Measurements from ENCODE around the gene PTH2.
A peak's percentile ranks its signal among the peaks of the same experiment; 100 is the strongest.

PTH2 gene

GRCh38 chr19:49430678-49431329 lies 7.6 kb upstream of the PTH2 start:
- peak; percentile 61 for DNase-seq

GRCh38 chr19:49430172-49430677 lies 7.0 kb upstream of the PTH2 start:
- no peak for DNase-seq

DNA sequence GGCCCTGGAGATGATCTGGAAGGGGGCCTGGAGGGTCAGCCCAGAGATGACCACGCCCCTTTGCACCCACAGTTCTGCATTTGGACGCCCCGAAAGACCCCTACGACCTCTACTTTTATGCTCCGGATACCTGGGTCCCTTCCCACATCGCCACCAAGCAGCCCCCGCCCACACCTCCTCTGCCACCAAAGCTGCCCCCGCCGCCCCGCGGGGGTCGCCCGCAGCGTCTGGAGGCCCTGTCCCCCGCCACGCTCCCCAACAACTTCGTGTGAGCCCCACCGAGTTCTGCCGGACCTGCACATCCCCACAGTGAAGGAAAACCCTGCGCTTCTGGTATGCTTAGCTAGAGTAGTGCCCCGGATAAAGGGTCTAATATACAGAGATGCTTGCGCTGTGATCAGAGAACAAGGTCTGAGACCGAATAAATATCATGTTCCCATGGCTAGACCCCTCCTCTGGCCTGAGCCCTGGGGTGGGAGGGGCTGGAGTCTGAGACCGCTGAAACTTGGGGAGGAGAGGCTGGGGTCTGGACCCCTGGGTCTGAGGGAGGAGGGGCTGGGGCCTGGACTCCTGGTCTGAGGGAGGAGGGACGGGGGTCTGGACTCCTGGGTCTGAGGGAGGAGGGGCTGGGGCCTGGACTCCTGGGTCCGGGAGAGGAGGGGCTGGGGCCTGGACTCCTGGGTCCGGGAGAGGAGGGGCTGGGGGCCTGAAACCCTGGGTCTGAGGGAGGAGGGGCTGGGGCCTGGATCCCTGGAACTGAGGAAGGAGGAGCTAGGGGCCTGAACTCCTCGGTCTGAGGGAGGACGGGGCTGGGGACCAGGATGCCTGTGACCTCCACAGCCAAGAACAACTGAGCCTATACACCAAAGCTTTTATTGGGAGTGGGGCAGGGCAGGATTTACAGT lies 5.6 kb upstream of the PTH2 start:
- no peak for DNase-seq

DNA sequence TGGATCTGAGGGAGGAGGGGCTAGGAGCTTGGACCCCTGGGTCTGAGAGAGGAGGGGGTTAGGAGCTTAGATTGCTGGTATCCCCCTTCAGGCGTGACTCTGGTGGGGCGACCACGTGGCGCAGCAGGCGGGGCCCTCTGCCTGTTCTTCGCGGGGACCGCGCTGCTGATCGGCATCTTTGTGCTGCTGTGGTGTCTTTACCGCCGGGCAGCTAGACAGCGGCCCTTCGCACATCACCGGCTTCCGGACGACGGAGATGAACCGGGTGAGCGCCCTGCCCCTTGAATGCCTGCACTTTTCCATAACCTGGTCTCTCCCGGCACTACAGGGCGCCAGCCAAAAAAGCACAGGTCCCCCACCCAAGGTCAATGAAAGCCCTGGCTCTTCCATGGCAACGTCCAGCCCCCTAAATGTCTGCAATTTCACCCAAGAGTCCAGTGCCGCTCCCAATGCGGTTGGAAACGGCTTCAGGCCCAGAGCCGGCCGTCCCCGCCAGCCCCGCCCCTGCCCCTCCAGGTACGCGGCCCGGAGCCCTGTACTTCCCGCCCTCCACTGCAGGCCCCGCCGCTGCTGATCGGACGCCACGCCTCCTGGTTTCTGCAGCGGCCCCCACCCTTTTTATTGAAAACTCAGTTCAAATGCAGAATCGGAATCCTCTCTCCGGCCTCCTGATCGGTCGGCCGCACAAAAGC lies 4.8 kb upstream of the PTH2 start:
- peak; percentile 47 for DNase-seq

DNA sequence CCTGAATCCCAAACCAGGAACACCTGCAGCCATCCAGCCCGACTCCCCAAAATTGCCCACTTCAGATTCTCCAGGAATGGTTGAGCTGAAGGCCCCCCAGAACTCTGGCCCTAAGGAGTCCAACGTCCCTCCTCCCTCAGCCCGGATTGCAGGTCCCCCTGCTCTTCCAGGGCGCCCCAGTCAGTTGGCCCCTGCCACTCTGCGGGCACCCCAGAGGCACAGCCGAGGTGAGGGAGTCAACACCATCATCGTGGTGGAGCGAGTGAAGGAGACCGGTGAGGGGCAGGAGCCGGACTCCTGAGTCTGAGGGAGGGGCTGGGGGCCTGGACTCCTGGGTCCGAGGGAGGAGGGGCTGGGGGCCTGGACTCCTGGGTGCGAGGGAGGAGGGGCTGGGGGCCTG lies 4.1 kb upstream of the PTH2 start:
- DNase-seq = no peak

DNA sequence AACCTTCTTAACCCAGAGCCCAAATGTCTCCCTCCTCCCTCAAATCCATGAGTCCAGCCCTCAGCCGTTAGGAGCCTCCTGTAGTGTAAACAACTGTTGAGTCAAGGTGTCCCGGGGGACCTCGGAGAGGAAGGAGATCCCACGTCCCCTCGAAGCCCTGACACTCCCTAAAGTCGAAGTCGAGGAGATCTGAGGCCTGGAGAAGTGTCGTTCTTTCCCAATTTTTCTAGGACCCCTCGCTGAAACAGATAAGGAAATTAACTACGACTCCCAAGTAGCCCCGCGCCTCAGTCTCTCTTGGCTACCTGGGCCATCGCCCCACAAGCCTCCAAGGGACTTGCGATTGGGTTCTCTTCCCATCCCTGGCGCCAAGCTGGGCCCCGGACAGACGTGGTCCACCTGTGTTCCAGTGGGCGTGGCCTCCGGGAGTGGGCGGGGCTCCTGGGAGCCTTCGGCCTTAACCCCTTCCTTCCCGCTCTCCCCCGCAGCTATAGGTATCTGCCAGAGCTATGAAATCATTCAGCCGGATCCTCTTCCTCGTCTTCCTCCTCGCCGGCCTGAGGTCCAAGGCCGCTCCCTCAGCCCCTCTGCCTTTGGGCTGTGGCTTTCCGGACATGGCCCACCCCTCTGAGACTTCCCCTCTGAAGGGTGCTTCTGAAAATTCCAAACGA lies 2.8 kb upstream of the PTH2 start:
- DNase-seq = peak; percentile 61

GRCh38 chr19:49425178-49425577 lies 1.9 kb upstream of the PTH2 start, which contains the start of gene GFY:
Gene GFY, plus strand, starts transcription at chr19:49425388. Its CDS starts 1,043 bp downstream, at chr19:49426431.
- DNase-seq = no peak

- DNase-seq = no peak
Observed at GRCh38 chr19:49423985-49424303, 703 bp upstream of the PTH2 start.

DNA sequence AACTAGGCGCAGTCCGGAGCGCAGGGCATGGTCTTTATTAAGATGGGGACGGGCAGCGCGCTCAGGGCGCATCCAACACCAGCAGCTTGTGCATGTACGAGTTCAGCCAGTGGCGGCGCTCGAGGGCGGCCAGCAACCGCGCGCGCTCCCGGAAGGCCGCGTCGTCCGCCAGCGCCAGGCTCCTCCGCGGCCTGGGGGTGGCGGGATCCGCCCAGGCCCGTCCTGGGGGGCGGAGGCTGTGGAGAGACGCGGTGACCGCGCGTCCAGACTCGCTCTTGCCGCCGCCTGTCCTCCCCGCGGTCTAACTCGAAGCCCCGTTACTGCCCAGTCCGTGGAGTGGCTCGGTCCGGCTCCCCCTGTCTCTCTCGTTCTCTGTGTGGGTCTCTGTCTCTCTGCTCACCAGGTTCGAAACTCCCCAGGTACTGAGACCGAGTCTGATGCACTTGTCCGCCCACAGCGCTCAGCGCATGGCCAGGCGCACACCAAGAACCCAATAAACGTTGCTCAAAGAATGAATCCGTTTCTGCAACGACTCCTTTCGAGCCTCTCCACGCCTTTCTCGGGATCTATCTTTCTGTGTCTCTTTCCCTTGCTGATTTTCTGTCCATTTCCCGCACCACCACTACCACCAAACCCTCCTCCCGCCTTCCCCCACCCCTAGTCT lies 702 bp downstream of the PTH2 start:
- DNase-seq = peak; percentile 60

GRCh38 chr19:49421878-49422202 lies 1.4 kb downstream of the PTH2 start:
- no peak for DNase-seq

DNA sequence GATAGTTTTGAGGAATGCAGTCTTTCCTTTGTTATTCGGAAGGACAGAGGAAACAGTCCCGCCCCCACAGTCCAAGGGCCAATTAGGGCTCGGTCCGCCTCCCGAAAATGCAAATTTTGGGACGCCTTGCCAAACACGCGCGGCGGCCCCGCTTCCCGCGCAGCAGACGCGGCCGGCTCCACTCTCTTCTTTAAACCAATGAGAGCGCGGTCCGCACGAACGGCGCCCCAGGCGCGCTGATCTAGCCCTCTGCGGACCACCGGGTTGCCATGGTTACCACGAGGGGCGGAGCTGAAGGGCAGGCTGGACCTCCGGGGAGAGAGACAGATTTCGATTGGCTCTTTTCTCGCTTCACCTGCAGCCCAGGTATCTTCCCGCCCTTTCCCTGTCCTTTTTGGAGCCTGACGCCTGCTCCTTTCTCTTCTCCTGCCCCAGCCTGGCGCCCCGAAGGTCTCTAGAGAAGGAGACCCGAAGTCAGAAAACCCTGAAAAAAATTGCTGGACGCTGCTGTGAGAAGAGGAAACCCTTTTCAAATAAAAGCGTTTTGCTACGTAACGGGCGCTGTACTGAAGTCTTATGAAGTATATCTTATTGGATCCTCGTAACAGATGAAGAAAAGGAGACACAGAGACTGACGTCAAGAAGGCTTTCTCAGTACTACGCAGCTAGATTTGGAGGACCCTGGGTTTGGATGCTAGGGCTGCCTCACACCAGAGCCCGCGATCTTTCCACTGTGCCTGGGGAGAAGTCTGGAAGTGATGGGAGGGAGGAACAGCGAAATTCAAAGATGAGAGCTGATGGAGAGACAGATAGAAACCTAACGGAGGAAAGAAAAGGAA lies 2.0 kb downstream of the PTH2 start:
- peak; percentile 74 for DNase-seq

- no peak for DNase-seq
Observed at GRCh38 chr19:49420227-49420626, 3.0 kb downstream of the PTH2 start.

DNA sequence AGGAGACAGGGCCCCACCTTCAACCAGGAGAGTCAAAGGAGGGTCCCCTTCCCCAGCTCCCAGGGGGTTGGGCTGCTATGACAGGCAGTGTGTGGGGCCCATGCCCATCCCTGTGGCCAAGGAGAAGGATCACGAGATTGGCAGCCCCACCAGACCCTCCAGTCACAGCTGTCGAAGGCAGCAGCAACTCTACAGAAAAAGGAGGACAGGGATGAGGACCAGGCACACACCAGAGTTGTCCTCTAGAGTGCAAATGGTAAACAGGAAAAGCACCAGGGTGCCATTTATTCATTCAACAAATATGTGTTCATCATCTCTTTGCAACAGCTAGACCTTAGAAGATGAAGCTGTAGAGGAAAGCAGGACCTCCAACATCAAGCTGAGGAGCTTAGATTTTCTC lies 4.1 kb downstream of the PTH2 start:
- no peak for DNase-seq

DNA sequence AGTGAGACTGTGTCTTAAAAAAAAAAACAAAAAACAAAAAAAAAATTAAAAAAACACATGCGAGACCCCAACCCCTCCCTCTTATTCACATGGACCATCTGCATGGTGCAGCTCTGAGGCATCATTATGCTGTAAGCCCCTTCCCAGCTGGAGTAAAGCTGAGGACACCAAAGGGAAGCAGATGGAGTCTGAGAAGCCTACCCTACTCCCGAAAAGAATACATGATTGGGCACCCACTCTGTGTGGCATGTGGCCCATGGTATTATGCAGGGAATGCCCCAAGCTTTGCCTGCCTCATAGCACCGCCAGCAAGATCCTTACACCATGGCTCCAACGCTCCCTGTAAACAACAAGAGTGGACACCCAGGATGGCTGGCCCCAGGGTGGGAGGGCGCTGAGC lies 4.7 kb downstream of the PTH2 start:
- no peak for DNase-seq

- no peak for DNase-seq
Observed at GRCh38 chr19:49417088-49417487, 6.2 kb downstream of the PTH2 start.

- DNase-seq = no peak
Observed at GRCh38 chr19:49415810-49416200, 7.4 kb downstream of the PTH2 start.

- no peak for DNase-seq
Observed at GRCh38 chr19:49415102-49415809, 8.0 kb downstream of the PTH2 start.

DNA sequence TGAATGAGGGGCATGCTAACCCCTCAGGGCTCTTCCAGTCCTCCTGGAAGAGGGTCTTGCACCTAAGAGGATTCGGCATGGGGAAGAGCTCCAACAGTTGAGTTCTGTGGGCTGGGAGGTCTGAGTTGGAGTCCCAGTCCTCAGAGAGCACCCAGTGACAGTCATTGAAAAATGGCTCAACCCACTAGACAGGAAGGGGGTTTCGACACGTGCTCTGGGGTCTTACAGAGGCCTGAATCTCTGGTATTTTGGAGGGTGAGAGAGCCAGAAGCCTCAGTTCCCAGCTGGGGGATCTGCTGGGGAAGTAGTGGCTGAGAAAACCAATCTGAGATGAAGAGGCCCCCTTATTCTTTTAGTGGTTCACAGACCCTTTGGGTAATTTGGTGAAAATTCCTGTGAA lies 9.0 kb downstream of the PTH2 start:
- no peak for DNase-seq

- DNase-seq = no peak
Observed at GRCh38 chr19:49413348-49413747, 9.9 kb downstream of the PTH2 start.

- DNase-seq = no peak
Observed at GRCh38 chr19:49411681-49412326, 11.4 kb downstream of the PTH2 start.

Measured in stimulated activated CD4-positive, alpha-beta T cell treated with anti-CD3 and anti-CD28 coated beads, Interleukin-15, amount 100 ng/mL, for 24 hours (primary cell).